ENCODE measurements around the gene LCA5L. TPM values are rescaled to one million over a fixed set of nuclear protein-coding genes. Genes with fewer than 3 reads are reported as not detected.

The LCA5L gene
- total and polyA plus RNA-seq, 2 of the 13 experiments (the other 11 are each of a cell fraction or from before 2014, with no cell fraction given), result 0.13 to 0.55 TPM

GRCh38 chr21:39479164-39479813 lies 33.7 kb upstream of the LCA5L start:
- 35% methylated on average over 4 of the region's 4 CpGs for WGBS (ENCODE audit: low lambda C conversion rate)
- H3K27me3 ChIP-seq (ENCODE audit: control insufficient read depth in 1 of 2, insufficient read depth in 2 of 2, low read length in 2 of 2), result no peaks in the 10 kb centered on the region
- TF ChIP-seq ZFYVE20 (CRISPR knock-in tag; IDR thresholded peaks at IDR 0.05; ENCODE audit: borderline replicate concordance, low read depth) (no peak), CBX1 (IDR thresholded peaks at IDR 0.05; ENCODE audit: low read depth) (no peak), SP140L (CRISPR knock-in tag; IDR thresholded peaks at IDR 0.05; ENCODE audit: borderline replicate concordance) (no peak), BRCA1 (CRISPR knock-in tag; IDR thresholded peaks at IDR 0.05) (no peak), RAD51 (IDR thresholded peaks at IDR 0.05; ENCODE audit: borderline replicate concordance) (no peak), SMAD1 (CRISPR knock-in tag; IDR thresholded peaks at IDR 0.05; ENCODE audit: borderline replicate concordance, low read depth) (no peak), ZNF737 (CRISPR knock-in tag; IDR thresholded peaks at IDR 0.05; ENCODE audit: borderline replicate concordance) (no peak), ZSCAN25 (CRISPR knock-in tag; IDR thresholded peaks at IDR 0.05) (no peak), FOXA1 (IDR thresholded peaks at IDR 0.05) (no peak), FOXA1 (CRISPR knock-in tag; IDR thresholded peaks at IDR 0.05) (no peak), ZNF136 (CRISPR knock-in tag; IDR thresholded peaks at IDR 0.05; ENCODE audit: low read depth) (no peak), ARNT (IDR thresholded peaks at IDR 0.05) (no peak), ZFP91 (CRISPR knock-in tag; IDR thresholded peaks at IDR 0.05; ENCODE audit: borderline replicate concordance) (no peak)
- TF ChIP-seq, protein P1, sequence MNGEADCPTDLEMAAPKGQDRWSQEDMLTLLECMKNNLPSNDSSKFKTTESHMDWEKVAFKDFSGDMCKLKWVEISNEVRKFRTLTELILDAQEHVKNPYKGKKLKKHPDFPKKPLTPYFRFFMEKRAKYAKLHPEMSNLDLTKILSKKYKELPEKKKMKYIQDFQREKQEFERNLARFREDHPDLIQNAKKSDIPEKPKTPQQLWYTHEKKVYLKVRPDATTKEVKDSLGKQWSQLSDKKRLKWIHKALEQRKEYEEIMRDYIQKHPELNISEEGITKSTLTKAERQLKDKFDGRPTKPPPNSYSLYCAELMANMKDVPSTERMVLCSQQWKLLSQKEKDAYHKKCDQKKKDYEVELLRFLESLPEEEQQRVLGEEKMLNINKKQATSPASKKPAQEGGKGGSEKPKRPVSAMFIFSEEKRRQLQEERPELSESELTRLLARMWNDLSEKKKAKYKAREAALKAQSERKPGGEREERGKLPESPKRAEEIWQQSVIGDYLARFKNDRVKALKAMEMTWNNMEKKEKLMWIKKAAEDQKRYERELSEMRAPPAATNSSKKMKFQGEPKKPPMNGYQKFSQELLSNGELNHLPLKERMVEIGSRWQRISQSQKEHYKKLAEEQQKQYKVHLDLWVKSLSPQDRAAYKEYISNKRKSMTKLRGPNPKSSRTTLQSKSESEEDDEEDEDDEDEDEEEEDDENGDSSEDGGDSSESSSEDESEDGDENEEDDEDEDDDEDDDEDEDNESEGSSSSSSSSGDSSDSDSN (CRISPR knock-in tag; IDR thresholded peaks at IDR 0.05), result no peak
- no peak for FAIRE-seq
- H3K9ac ChIP-seq (ENCODE audit: insufficient read depth, low read depth, low read length), result no peak overlapping the region
- no peak for DNase-seq (ENCODE audit: low spot score)
- in situ Hi-C loops (cut with HindIII; ENCODE audit: extremely low pct_ligation_motif_present, low pct_unique_long_range_greater_than_20kb), result no loop called here
- no peaks in the 10 kb centered on the region for H3K9me3 ChIP-seq (ENCODE audit: low read length)
- no peak overlapping the region for H3K27ac ChIP-seq (ENCODE audit: extremely low read length, insufficient read depth, low read length)
- H3K4me2 ChIP-seq (ENCODE audit: low read depth, low read length), result no peak overlapping the region
- no peaks in the 10 kb centered on the region for H4K20me1 ChIP-seq (ENCODE audit: insufficient read depth, low read length)
- H3K4me1 ChIP-seq (ENCODE audit: insufficient read depth, low read length), result no peaks in the 10 kb centered on the region
- no peak for ATAC-seq
- BruUV-seq (replicated peaks), result no TSS peak
- no peak overlapping the region for H2AFZ ChIP-seq (ENCODE audit: low read length)
- H3K36me3 ChIP-seq (replicated peaks in 1 of 2; ENCODE audit: control insufficient read depth in 1 of 2, insufficient read depth in 2 of 2, low read length in 2 of 2), result no peaks in the 10 kb centered on the region
- intact Hi-C loops (cut with micrococcal nuclease; ENCODE audit: unreplicated experiment), result no loop called here
- ChIA-PET CTCF (ENCODE audit: low intra/inter-chr PET ratio, low total read pairs) (no interaction called here), POLR2A (no interaction called here)
- no peaks in the 10 kb centered on the region for H3K79me2 ChIP-seq (ENCODE audit: insufficient read depth, low read length)
- no peak overlapping the region for H3K4me3 ChIP-seq (replicated peaks in 1 of 3; ENCODE audit: insufficient read depth in 1 of 3, low read depth in 2 of 3, low read length in 3 of 3)
